ENCODE data around the gene SGPP1.
"Not testable (repeated sequence)": the region's sequence is repeated elsewhere in the genome, so short reads cannot be mapped to it uniquely, and the experiment has no call there.

Gene SGPP1

DNA sequence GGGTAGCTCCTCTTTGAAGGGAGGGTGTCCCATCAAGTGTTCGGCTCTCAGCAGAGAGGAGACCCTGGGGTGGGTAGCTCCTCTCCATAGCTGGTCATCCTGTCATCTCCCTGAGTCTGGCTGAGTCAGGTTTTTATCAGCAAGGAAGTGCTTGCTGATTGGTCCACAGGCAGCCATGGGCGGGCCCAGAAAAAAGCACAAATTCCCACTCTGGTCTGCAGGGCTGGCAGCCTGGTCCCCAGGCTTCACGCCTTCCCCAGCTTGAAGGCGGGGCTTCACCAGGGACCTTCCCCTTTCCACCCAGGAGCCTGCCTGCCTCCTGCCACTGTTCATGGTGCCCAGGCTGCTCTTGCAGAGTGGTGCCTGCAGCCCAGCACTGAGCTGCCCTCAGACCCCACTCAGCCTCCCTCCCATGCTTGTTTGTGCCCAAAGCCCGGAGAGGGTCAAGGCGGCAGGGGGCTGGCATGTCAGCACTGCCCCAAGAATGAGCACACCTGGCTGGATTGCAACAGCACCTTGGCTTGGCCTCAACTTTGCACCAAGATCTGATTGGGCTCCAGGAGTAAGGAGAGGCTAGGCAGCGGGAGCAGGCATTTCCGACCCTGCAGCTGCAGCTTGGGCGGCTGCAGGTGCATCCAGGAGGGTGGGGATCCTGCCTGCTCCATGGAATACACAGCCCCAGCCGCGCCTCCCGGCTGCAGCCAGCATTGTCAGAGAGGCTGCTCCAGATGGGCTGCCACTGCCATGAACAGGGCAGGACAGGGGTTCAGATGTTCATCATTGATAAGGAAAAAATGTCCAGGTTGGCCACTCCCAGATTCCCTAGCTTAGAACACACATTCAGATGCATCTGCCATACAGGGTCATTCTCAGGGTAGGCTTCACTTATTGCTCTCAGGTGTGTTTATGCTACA lies 64.2 kb downstream of the SGPP1 start:
- DNase-seq (ENCODE audit: low spot score), result no peak
- H3K27ac ChIP-seq, result no peak overlapping the region
- H3K4me3 ChIP-seq, result no peak overlapping the region
- TF ChIP-seq, protein P1, sequence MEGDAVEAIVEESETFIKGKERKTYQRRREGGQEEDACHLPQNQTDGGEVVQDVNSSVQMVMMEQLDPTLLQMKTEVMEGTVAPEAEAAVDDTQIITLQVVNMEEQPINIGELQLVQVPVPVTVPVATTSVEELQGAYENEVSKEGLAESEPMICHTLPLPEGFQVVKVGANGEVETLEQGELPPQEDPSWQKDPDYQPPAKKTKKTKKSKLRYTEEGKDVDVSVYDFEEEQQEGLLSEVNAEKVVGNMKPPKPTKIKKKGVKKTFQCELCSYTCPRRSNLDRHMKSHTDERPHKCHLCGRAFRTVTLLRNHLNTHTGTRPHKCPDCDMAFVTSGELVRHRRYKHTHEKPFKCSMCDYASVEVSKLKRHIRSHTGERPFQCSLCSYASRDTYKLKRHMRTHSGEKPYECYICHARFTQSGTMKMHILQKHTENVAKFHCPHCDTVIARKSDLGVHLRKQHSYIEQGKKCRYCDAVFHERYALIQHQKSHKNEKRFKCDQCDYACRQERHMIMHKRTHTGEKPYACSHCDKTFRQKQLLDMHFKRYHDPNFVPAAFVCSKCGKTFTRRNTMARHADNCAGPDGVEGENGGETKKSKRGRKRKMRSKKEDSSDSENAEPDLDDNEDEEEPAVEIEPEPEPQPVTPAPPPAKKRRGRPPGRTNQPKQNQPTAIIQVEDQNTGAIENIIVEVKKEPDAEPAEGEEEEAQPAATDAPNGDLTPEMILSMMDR (IDR thresholded peaks at IDR 0.05), result no peak

DNA sequence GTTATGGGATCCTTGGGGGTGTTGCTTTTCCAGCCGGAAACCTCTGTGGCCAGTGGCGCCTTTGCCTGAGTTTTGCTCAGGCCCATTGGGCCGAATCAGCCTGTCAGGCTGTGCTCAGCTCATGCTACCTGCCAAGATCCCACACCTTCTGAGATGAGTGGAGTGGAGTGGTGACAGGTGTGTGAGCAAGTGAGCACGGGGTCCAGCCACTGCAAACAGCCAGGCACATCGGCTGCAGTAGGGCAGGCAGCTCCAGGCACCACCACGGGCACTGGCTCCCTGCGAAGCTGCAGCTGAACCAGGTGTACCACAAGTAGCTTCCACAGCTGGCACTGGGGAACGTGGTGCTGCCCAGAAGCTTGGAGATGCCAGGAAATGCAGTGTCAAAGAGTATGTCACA lies 65.1 kb downstream of the SGPP1 start:
- no peak for DNase-seq (ENCODE audit: low spot score)
- TF ChIP-seq, protein P1 (IDR thresholded peaks at IDR 0.05), result no peak
- H3K27ac ChIP-seq, result no peak overlapping the region
- no peak overlapping the region for H3K4me3 ChIP-seq

DNA sequence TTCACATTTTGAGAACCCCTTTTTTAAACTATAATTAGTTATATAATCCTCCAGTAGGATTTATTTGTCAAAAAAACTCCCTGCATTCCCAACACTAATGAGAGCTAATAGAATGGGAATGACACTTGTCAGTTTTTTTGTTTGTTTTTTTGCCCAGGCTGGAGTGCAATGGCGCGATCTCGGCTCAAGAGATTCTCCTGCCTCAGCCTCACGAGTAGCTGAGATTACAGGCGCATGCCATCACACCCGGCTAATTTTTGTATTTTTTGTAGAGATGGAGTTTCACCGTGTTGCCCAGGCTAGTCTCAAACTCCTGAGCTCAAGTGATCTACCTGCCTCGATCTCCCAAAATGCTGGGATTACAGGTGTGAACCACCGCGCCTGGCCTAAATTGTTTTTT lies 66.0 kb downstream of the SGPP1 start:
- H3K27ac ChIP-seq; DNase-seq (ENCODE audit: low spot score); H3K4me3 ChIP-seq: not testable (repeated sequence)

DNA sequence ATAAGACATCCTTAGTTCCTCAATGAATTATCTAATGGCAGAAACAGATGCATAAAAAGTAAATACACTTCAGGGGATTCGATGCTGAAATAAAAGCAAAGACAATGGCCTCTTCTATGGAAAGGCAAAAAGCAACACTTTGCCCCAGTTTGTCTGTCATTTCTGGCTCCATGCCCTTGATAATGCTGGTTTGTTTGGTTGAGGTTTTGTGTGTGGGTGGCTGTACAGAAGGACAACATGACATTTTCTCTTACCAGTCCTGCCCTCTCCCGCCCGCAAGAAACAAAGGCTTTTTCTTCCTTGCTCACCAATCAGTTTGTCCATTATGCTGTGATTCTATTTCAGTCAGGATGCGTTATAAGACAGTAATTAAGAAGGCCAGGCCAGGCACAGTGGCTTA lies 68.1 kb downstream of the SGPP1 start:
- TF ChIP-seq, protein P1 (IDR thresholded peaks at IDR 0.05), result no peak
- Histone ChIP-seq H3K27ac (no peak overlapping the region), H3K4me3 (no peak overlapping the region)
- DNase-seq (ENCODE audit: low spot score), result no peak

DNA sequence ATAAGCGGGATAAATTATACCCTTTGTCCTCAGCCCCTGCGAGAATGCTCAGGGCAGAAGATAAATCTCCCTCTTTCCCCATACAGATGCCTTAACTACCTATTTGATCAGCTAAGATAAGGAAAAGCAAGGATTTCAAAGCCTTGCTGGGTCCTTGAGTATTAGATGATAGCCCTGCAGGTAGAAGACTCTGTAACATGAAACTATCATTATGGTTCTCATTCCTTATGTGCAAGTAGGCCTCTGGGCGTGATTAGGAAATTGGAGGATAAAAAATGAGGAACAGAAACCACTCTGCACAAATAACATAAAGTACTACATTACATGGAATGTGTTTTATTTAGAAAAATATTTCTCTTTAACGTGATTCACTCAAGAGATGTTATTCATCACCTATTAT lies 71.7 kb downstream of the SGPP1 start:
- Histone ChIP-seq H3K4me3 (no peak overlapping the region), H3K27ac (no peak overlapping the region)
- no peak for DNase-seq (ENCODE audit: low spot score)
- TF ChIP-seq, protein P1 (IDR thresholded peaks at IDR 0.05), result no peak

DNA sequence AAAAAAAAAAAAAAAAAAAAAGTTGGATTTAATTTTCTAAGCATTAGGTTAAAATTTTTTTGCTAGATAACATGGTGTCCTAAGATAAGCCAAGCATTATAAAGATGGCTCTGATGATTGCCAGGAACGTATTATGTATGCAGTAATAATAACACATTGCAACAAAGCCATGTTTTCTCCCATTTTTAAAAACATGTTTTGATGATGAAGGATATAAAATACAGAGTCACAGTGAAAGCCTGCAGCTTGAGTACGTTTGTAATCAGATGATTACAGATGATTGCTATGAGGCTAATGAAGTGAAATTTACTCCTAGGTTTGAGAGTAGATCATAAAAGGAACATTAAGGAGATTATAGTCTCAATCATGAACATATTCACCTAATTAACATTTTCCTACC lies 72.9 kb downstream of the SGPP1 start:
- no peak for DNase-seq (ENCODE audit: low spot score)
- TF ChIP-seq, protein P1 (IDR thresholded peaks at IDR 0.05), result no peak
- no peak overlapping the region for H3K27ac ChIP-seq
- no peak overlapping the region for H3K4me3 ChIP-seq

DNA sequence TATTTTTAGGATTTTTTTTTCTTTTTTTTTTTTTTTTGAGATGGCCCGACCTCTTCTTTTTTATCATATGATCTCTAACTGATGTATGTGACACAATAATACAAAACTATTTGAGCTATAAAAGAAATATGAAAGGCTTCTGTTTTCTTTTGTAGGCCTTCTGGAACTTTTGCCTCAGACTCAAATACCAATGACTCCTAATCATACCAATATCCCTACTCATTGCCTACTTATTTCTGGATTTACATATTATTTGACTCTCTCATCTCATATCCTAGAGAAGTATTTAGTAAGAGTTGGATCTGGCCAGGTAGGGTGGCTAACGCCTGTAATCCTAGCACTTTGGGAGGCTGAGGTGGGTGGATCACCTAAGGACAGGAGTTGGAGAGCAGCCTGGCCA lies 73.5 kb downstream of the SGPP1 start:
- Histone ChIP-seq H3K27ac (no peak overlapping the region), H3K4me3 (no peak overlapping the region)
- TF ChIP-seq, protein P1 (IDR thresholded peaks at IDR 0.05), result no peak

More for the DNA sequence above, 73.5 kb downstream of the SGPP1 start:
- no peak for DNase-seq (ENCODE audit: low spot score)

Data from coronary artery (tissue), 2 donors.